Measurements from ENCODE around the gene GET4.
"Not testable (repeated sequence)": the region's sequence is repeated elsewhere in the genome, so short reads cannot be mapped to it uniquely, and the experiment has no call there.

Gene GET4

DNA sequence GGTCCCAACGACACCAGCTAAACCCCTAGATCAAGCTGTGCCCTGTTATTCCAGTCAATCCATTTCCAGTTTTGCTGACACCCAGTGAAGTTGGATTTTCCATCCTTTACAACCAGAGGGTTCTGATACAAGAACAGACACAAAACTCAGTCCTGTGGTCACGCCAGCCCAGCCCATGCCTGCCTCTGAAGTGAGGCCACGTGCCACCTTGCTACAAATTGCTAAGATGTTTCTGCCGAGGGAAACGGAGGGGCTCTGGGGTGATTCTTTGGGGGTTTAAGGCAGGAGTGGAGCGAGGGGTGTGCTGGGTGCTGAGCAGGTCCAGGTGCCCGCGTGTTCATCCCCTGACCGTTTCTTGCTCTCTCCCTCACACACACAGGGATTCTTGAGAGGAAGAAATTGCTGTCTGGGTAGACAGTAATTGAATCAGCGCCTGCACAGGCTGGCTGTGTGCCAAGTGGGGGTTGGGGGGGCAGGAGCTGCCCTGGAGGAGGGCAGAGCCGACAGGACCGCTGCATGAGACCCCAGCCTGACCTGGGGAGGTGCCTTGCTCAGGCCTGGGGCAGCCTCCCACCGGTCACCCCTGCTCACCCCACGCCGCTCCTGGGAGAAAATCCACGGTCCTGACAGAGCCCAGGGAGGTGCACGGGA lies 40.1 kb downstream of the GET4 start:
- DNase-seq = no peak

DNA sequence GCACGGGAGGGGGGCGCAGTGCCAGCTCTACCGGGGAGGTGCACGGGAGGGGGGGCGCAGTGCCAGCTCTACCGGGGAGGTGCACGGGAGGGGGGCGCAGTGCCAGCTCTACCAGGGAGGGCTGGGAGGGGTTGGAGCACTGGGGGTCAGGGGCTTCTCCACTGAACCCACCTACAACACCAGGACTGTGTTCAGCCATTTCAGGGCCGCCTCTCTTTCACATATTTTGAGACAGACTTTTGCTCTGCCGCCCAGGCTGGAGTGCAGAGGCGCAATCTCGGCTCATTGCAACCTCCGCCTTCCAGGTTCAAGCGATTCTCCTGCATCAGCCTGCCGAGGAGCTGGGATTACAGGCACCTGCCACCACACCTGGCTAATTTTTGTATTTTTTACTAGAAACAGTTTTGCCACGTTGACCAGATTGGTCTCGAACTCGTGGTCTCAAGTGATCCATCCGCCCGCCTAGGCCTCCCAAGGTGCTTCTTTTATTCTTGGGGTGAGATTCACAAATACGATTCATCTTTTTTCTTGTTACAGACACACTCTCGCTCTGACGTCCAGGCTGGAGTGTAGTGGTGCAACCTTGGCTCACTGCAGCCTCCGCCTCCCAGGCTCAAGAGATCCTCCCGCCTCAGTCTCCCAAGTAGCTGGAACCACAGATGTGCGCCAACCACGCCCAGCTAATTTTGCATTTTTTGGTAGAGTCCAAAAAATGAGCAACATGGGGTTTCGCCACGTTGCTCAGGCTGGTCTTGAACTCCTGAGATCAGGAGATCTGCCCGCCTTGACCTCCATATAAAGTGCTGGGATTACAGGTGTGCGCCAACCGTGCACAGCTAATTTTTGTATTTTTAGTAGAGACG lies 41.1 kb downstream of the GET4 start:
- no peak for DNase-seq

DNA sequence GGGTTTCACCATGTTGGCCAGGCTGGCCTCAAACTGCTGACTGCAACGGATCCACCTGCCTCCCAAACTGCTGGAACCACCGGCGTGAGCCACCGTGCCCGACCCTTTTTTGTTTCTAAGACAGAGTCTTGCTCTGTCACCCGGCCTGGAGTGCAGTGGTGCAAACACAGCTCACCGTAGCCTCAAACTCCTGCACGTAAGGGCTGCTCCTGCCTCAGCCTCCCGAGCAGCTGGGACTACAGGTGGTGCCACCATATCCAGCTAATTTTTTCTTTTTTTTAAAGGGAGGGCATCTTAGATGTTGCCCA lies 41.7 kb downstream of the GET4 start:
- no peak for DNase-seq

DNA sequence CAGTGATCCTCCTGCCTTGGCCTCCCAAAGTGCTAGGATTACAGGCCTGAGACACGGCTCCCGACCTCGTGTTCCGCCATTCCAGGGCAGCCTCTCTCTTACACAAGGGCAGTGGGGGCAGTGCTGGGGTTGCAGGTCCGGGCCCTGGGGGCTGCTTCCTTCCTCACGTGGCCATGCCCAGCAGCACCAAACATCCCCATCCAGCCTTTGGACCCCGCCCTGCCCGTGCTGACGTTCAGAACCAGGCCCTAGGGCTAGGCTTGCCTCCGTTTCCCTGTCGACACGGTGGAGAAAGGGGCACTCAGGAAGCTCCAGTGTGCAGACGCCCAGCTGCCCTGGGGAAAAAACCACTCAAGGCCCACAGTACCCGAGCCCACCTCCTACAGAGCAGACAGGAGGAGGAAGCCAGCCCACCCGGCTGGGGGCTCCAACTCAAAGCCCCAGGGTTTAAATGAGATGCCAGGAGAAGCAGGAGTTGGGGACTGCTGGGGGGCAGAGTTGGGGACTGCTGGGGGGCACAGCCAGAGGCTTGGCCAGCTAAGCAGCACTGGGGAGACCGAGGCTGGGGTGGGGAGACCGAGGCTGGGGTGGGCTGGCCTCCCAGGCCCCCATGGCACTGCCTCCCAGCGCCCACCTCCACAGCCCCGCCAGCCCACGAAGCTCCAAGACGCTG lies 42.2 kb downstream of the GET4 start:
- DNase-seq = no peak

DNA sequence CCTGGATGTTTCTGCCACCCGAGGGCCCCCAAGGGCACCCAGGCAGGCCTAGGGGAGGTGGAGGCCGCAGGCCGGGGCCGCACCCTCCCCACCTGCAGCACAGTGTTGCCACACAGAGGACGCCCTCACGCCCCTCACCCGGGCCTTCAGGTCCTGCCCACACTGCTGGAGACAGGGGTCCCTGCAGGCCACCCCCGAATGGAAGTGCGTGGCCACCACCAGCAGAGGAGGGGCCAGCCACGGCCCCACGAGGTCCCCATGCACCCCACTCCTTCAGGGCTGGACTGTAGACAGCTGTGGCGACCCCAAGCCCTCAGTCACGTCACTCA lies 42.7 kb downstream of the GET4 start:
- DNase-seq = no peak

DNA sequence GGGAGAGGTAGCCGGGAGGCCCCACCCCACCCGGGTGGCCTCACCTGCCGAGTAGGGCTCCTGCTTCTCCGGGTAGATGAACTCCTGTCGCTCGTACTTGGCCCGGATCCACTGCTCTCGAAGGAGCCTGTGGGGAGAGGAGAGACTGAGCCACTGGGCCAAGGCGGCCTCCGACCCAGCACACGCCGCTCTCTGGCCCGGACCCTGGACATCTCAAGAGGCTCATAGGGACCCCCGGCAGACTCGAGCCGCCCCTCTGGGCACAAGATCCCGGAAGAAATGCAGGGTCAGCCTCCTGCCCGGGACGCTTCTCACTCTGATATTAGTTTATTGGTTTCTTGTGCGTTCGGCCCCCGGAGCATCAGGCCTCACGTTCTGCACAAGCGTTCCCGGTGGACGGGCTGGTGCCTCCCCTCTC lies 43.6 kb downstream of the GET4 start:
- DNase-seq = no peak

DNA sequence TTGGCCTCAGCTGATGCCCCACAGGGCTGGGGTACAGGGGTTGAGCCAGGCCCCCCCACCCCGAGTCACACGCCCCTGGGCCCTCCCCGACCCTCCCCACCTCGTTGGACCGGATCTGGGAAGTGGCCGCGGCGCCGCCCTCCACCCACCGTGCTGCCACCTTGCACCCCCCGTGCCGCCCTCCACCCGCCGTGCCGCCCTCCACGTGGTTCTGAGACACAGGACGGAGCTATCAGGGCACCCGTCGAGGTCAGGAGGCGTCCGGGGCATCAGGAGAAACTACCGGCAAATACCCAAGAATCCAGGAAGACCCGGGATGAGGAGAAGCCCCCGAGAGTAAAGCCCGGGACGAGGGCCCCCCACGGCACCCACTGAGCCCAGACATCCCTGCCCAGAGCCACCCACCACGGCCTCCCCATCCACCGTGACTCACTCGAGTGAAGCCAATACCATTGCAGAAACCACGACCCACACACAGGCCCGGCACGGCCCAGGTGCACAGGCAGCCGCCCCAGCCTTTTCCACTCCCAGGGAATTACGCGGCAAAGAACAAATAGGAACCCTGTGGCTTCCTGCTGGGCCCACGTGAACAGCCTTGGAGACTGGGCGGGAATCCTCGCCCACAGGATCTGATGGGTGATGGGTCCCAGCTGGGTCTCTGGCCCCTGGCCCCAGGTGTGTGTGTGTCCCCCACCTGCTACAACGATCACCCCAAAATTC lies 44.2 kb downstream of the GET4 start:
- no peak for DNase-seq

DNA sequence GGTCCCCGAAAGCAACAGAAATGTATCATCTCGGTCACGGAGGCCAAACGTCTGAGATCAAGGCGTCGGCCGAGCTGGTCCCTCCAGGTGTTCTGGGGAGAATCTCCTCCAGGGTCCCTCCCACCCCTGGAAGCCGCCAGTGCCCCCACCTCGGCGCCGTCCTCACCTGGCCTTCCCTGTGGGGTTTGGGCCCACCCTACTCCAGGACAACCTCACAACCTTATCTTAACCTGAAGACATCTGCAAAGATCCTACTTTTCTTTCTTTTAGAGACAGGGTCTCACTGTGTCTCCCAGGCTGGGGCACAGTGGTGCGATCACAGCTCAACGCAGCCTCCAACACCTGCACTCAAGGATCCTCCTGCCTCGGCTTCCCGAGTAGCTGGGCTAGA lies 44.7 kb downstream of the GET4 start:
- DNase-seq = no peak

DNA sequence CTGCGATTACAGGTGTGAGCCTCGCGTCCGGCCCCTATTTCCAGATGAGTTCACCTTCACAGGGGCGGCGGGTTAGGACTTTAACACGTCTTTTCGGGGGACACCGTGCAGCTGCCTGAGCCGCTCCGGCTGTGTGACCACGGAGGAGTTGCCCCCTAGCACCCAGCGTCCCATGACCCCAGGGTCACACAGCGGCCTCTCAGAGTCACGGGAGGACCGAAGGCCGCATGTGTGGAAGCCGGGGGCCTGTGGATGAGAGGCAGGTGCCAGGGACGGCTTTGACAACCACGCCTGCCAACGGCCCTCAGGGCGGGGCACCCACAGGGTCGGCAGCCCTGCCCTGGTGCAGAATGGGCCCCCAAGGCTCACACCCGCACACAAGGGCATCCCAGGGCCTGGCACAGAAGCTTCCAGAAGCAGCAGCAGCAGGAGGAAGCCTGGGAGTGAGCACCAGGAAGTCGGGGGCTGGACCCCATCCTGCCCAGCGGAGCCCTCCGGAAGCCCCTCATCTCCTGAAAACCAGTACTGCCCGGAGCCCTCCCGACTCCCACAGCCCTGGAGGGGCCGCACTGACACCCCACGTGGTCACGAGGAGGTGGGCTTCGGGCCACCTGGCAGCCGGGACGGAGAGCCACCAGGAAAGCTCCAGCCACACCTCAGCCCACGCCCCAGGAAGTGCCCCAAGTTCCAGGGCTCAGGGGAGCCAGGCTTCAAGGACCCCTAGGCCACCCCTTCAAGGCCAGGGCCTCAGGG lies 45.4 kb downstream of the GET4 start:
- no peak for DNase-seq

DNA sequence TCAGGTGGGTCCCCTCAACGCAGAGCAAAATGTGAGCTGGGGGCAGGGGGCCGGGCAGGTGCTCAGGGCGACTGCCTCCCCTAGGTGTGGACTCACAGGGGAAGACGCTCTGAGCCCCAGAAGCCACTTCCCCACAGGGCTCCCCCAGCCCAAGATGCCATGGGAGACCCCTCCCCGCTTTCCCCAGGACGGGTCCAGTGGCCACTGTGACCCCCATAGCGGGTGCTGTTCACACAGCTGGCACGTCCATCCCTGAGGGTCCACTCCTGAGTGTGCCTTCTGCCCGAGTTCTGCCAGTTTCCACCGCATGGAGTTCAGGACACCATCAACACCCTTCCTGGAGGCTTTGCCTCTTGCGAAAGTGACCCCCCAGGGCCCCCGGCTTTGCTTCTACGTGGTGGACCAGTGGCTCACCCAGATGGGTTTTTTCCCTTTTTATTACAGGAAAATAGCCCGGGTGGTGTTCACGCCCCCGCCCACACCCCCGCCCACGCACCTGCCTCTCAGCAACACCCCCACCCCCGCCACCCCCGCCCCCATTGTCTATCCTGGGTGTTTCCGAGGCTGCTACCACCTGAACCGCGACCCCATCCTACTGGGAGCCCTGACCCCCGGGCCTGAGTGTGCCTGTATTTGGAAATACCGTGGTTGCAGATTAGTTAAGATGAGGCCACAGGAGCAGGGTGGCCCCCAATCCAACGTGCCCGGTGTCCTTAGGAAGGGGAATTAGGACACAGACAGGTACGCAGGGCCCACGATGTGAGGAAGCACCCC lies 46.2 kb downstream of the GET4 start:
- DNase-seq = no peak

DNA sequence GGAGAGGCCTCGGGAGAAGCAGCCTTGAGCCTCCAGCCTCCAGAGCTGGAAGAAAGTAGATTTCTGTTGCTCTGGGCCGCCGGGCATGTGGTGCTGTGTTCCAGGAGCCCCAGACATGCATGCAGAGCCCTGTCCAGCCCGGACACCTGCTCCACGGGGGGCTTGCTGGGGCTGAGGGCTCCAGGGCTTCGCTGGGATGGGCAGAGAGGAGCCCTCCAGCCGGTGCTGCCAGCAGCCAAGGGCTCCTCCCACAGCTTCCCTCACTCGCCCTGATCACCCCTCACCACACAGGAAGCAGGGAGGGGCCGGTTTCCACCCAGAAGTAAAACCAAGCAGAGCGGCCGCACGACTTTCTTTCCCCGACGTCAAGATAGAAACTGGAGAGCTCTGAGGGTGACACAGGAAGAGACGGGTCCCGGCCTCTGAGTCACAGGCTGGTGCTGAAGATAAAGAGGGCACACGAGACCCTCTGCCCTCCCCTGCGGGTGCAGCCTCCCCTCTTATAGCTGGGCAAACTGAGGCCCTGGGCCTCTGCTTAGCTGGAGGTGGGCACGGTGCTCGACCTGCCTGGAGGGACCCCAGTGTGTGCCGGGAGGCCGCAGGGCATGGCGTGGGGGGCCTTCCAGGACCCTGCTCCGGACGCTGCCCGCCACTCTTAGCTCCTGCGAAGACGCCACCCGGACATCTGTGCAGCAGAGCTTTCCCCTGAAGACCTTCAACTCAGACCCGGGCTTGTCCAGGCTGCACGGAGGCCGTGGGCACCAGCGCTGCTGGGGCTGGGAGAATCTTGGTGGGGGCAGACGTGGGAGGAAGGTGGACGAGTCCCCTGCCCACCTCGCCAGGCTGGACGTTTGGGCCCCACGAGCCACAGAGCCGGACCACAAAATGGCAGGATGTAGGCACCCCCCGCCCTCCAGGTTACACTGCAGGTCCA lies 47.0 kb downstream of the GET4 start:
- no peak for DNase-seq

DNA sequence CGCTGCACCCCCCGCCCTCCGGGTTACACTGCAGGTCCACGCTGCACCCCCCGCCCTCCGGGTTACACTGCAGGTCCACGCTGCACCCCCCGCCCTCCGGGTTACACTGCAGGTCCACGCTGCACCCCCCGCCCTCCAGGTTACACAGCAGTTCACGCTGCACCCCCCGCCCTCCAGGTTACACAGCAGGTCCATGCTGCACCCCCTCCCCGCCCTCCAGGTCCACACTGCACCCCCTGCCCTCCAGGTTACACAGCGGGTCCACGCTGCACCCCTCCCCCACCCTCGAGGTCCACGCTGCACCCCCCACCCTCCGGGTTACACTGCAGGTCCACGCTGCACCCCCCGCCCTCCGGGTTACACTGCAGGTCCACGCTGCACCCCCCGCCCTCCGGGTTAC lies 47.7 kb downstream of the GET4 start:
- not testable (repeated sequence) for DNase-seq

DNA sequence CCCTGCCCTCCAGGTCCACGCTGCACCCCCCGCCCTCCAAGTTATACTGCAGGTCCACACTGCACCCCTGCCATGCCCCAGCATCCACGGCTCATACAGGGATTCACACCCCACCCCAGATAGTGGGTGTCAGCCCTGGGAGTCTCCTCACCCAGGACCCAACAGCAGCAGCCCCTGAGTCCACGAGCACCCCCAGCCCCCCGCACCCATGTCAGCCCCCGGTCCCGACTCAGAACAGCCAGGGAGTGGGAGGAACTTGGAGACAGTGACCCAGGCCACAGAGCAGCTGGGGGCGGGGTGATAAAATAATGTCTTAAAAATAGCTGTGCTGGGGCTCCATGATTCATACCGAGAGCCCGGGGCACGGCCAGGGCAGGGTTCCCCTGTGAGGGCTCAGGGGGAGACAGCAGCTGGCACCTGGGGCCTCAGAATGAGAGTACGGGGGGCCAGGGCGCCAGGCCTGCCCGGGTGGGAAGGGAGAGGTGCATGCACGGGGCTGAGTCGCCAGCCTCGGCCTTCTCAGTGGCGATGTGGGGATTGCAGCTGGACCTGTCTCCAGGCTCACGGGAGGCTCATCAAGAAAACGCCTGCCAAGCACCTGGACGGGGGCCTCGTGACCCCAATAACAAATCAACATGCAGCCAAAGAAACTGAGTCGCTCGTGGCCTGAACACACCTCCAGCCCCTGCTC lies 48.3 kb downstream of the GET4 start:
- DNase-seq = no peak

DNA sequence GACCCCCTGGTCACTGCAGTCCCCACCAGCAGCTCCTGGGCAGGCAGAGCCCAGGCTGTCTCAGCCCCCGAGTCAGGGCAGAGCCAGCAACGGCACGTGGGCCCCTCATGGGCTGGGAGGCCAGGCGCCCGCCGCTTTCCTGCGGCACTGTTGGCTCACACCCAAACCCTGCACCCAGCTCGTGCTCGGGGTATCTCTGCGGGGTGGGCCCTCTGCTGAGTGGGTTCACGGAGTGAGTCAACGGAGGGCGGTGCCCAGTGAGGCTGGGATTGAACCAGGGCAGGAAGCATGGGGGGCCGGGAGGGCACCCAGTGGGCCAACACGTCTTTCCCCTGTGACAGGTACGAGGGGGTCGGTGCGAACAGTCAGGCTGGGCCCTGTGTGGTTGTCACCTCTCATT lies 49.2 kb downstream of the GET4 start:
- DNase-seq = no peak

DNA sequence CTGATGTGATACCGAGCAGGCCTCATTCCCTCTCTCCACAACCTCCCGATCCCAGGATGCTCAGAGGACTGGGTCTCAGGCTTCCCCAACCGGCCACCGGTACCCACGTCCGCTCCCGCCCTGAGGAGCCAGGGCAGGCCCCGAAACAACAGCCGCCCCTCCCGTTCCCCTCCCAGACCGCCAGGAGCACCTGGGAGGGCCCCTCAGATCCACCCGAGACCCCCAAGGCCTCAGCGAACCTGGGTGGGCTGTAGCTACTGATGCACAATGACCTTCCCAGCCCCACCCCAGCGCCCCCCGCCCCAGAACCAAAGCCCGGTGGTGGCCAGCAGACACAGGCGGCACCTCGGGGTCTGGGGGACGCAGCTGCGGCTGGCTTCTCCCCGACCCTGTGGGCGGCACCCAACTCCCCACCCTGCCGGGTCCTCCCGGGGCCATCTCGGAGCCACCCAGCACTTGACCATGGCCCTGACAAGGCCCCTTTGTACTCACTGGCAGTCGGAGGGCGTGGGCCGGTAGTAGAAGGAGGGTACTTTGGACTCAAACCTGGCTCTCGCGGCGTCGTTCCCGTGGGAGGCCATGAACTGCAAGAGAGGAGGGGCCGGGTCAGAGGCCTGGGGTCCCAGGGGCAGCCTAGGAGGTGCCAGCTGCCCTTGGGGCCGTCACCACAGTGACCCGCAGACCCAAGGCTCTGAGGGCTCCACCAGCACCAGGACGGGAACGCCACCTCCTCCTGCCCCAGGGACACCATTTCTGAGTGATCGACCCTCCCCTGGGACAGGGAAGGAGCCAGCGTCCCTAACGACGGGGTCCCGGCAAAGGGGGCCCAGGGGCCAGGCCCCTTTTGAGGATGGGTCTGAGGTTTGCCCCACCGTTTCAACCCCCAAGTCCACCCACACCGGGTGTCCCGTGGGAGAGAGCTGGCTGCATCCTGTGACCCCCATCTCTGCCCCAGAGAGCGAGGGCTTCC lies 50.0 kb downstream of the GET4 start:
- DNase-seq = no peak

DNA sequence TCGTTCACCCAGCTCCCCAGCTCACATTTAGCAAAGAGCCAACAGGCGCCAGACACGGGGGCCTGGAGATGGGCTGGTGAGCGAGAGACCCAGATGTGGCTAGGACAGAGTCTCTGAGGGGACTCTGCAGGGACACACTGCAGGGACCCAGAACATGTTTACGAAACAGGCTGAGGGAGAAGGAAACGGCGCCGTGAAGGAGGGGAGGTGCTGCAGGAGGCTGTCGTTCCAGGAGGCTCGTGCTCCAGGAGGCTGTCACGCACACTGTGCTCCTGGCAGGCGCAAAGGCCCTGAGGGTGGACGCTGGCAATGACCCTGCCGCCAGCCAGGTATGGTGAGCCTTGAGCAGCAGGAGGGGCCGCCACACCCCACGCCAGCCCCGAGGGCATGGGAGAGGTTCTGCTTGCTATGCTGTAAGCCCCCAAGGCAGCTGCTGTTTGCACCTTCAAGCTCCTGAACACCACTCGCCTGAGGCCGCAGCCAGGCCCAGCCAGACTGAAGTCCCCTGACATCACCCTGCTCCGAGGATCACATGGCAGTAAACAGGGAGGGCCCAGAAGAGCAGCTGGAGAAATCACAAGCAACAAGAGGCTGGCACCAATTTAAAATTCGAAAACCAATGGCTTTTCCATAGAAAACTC lies 50.8 kb downstream of the GET4 start:
- DNase-seq = no peak

DNA sequence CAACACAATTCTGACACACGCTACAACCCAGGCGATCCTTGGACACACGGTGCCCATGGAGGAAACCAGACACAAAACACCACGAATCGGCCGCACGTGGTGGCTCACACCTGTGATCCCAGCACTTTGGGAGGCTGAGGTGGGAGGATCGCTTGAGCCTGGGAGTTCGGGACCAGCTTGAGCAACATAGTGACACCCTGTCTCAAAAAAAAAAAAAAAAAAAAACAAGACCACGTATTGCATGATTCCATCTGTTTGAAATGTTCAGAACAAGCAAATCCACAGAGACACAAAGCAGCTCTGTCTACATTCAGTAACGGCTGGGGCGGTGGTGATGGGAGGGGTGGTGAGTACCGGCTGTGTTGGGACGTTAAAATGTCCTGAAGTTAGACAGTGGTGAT lies 53.0 kb downstream of the GET4 start:
- DNase-seq = no peak

DNA sequence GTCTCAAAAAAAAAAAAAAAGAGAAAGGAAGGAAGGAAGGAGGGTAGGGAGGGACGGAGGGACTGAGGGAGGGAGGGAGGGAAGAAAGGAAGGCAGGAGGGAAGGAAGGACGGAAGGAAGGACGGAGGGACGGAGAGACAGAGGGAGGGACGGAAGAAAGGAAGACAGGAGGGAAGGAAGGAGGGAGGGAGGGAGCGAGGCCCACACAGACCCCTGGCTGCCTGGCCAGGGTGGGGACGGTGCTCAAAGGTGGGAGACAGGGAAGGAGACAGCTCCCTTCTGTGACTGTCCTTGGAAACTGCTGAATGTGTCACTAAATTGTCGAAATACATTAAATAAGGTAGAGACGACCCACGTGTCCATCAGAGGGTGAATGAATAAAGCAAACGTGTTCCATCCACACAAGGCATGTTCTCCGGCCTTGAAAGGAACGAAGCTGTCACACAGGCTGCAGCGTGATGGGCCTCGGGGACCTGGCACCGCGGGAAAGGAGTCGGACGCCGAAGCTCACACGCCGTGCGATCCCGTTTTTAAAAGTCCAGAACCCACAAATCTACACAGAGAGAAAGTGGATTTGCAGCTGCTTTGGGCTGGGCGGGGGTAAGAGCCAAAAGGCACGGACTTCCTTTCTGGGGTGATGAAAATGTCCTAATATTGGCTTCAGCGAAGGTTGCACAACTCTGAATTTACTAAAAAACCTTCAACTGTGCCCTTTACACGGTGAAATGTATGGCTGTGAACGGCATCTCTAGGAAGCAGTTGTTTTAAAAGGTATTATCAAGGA lies 54.8 kb downstream of the GET4 start:
- no peak for DNase-seq

All from NCI-H187 (cell line).